Rectal smooth muscle tissue (tissue), 1 donor: ENCODE measurements around the gene CRMP1.
"Not testable (repeated sequence)": the region's sequence is repeated elsewhere in the genome, so short reads cannot be mapped to it uniquely, and the experiment has no call there.

Source experiments
- H3K27ac ChIP-seq: one replicate; pipeline ENCODE4 v1.7.0; 2013; ENCODE audit warnings: low read depth, low read length, inconsistent platforms
- H3K27me3 ChIP-seq: one replicate; pipeline ENCODE4 v1.7.0; 2013; ENCODE audit warnings: low read length; ENCODE audit not compliant: control insufficient read depth, insufficient read depth
- H3K36me3 ChIP-seq: one replicate; pipeline ENCODE4 v1.7.0; 2013; ENCODE audit warnings: low read length; ENCODE audit not compliant: control insufficient read depth, insufficient read depth
- H3K4me1 ChIP-seq: one replicate; pipeline ENCODE4 v1.7.0; 2013; ENCODE audit warnings: low read length; ENCODE audit not compliant: control insufficient read depth, insufficient read depth
- H3K4me3 ChIP-seq: one replicate; pipeline ENCODE4 v1.7.0; 2013; ENCODE audit warnings: low read length
- H3K9ac ChIP-seq: one replicate; pipeline ENCODE4 v1.7.0; 2013; ENCODE audit warnings: low read length

CRMP1 gene

GRCh38 chr4:5816101-5816500 is 76.8 kb downstream of the CRMP1 start:
- H3K27ac ChIP-seq = no peak overlapping the region
- peaks cover 7% of the 10 kb centered on the region for H3K36me3 ChIP-seq
- H3K4me1 ChIP-seq = peaks cover 2% of the 10 kb centered on the region
- H3K9ac ChIP-seq = no peak overlapping the region
- no peaks in the 10 kb centered on the region for H3K27me3 ChIP-seq
- H3K4me3 ChIP-seq = no peak overlapping the region

- H3K9ac ChIP-seq = no peak overlapping the region
- no peak overlapping the region for H3K27ac ChIP-seq
- H3K4me3 ChIP-seq = no peak overlapping the region
- H3K4me1 ChIP-seq = peaks cover 2% of the 10 kb centered on the region
- no peaks in the 10 kb centered on the region for H3K27me3 ChIP-seq
- peaks cover 7% of the 10 kb centered on the region for H3K36me3 ChIP-seq
These were observed 77.2 kb downstream of the CRMP1 start for GRCh38 chr4:5815641-5816040.

GRCh38 chr4:5814421-5814820 is 78.5 kb downstream of the CRMP1 start:
- H3K9ac ChIP-seq = no peak overlapping the region
- no peak overlapping the region for H3K4me3 ChIP-seq
- H3K27me3 ChIP-seq = no peaks in the 10 kb centered on the region
- H3K27ac ChIP-seq = peak overlapping the region; percentile 70
- H3K36me3 ChIP-seq = peaks cover 10% of the 10 kb centered on the region
- peaks cover 2% of the 10 kb centered on the region for H3K4me1 ChIP-seq

- peak overlapping the region; percentile 70 for H3K27ac ChIP-seq
- H3K9ac ChIP-seq = no peak overlapping the region
- no peaks in the 10 kb centered on the region for H3K27me3 ChIP-seq
- peaks cover 14% of the 10 kb centered on the region for H3K36me3 ChIP-seq
- H3K4me1 ChIP-seq = peaks cover 2% of the 10 kb centered on the region
- H3K4me3 ChIP-seq = peak overlapping the region; percentile 21
These were observed 79.0 kb downstream of the CRMP1 start for GRCh38 chr4:5813882-5814255.

GRCh38 chr4:5812506-5813229 is 80.2 kb downstream of the CRMP1 start:
- Histone ChIP-seq H3K4me3 (no peak overlapping the region), H3K36me3 (peaks cover 22% of the 10 kb centered on the region), H3K27ac (peak overlapping the region; percentile 54), H3K9ac (no peak overlapping the region), H3K4me1 (peaks cover 2% of the 10 kb centered on the region), H3K27me3 (no peaks in the 10 kb centered on the region)

GRCh38 chr4:5812057-5812456 is 80.8 kb downstream of the CRMP1 start:
- not testable (repeated sequence) for H3K4me3 ChIP-seq, H3K27me3 ChIP-seq, H3K9ac ChIP-seq, H3K4me1 ChIP-seq, H3K27ac ChIP-seq
- peaks cover 22% of the 10 kb centered on the region for H3K36me3 ChIP-seq

GRCh38 chr4:5810770-5811430 is 82.0 kb downstream of the CRMP1 start:
- Histone ChIP-seq H3K27me3 (no peaks in the 10 kb centered on the region), H3K4me1 (no peaks in the 10 kb centered on the region), H3K36me3 (peaks cover 22% of the 10 kb centered on the region), H3K9ac (no peak overlapping the region), H3K27ac (no peak overlapping the region), H3K4me3 (no peak overlapping the region)

GRCh38 chr4:5810151-5810550 is 82.7 kb downstream of the CRMP1 start:
- H3K4me3 ChIP-seq = no peak overlapping the region
- no peak overlapping the region for H3K9ac ChIP-seq
- no peaks in the 10 kb centered on the region for H3K27me3 ChIP-seq
- peaks cover 22% of the 10 kb centered on the region for H3K36me3 ChIP-seq
- no peaks in the 10 kb centered on the region for H3K4me1 ChIP-seq
- no peak overlapping the region for H3K27ac ChIP-seq

- Histone ChIP-seq H3K36me3 (peaks cover 22% of the 10 kb centered on the region), H3K27ac (no peak overlapping the region)
These were observed 83.6 kb downstream of the CRMP1 start for GRCh38 chr4:5809216-5809776.

GRCh38 chr4:5808081-5808741 is 84.7 kb downstream of the CRMP1 start:
- Histone ChIP-seq H3K4me1 (no peaks in the 10 kb centered on the region), H3K36me3 (peaks cover 18% of the 10 kb centered on the region), H3K27me3 (no peaks in the 10 kb centered on the region), H3K4me3 (no peak overlapping the region), H3K27ac (no peak overlapping the region), H3K9ac (no peak overlapping the region)

More at GRCh38 chr4:5809216-5809776, 83.6 kb downstream of the CRMP1 start:
- H3K4me3 ChIP-seq = no peak overlapping the region
- no peaks in the 10 kb centered on the region for H3K27me3 ChIP-seq
- no peaks in the 10 kb centered on the region for H3K4me1 ChIP-seq
- no peak overlapping the region for H3K9ac ChIP-seq

- no peaks in the 10 kb centered on the region for H3K27me3 ChIP-seq
- H3K27ac ChIP-seq = no peak overlapping the region
- no peak overlapping the region for H3K4me3 ChIP-seq
- peaks cover 18% of the 10 kb centered on the region for H3K36me3 ChIP-seq
- H3K4me1 ChIP-seq = no peaks in the 10 kb centered on the region
- H3K9ac ChIP-seq = no peak overlapping the region
These were observed 87.6 kb downstream of the CRMP1 start for GRCh38 chr4:5805270-5805669.

GRCh38 chr4:5804656-5805055 is 88.2 kb downstream of the CRMP1 start:
- Histone ChIP-seq H3K27me3 (no peaks in the 10 kb centered on the region), H3K4me3 (no peak overlapping the region), H3K9ac (no peak overlapping the region), H3K4me1 (no peaks in the 10 kb centered on the region), H3K36me3 (peaks cover 14% of the 10 kb centered on the region), H3K27ac (no peak overlapping the region)
